DMS114 treated with DMSO at 0.1 percent for 48 hours (cell line): ENCODE results near the gene CKMT2.

Experiments
- DNase-seq: peaks from one replicate; lab custom pipeline; 2025; ENCODE audit not compliant: unreplicated experiment; lab: John Stamatoyannopoulos, UW

The CKMT2 gene

GRCh38 chr5:81302596-81302995 lies 69.5 kb downstream of the CKMT2 start:
- no peak for DNase-seq

GRCh38 chr5:81303563-81303962 lies 70.4 kb downstream of the CKMT2 start:
- DNase-seq = no peak

GRCh38 chr5:81305785-81306184 lies 72.7 kb downstream of the CKMT2 start:
- DNase-seq = no peak

GRCh38 chr5:81308836-81309235 lies 75.7 kb downstream of the CKMT2 start:
- DNase-seq = no peak

GRCh38 chr5:81310402-81311063 lies 77.4 kb downstream of the CKMT2 start:
- DNase-seq = no peak

GRCh38 chr5:81313278-81313677 lies 80.2 kb downstream of the CKMT2 start:
- no peak for DNase-seq

- no peak for DNase-seq
Observed at GRCh38 chr5:81313686-81314085, 80.6 kb downstream of the CKMT2 start.

GRCh38 chr5:81314581-81314980 lies 81.5 kb downstream of the CKMT2 start:
- DNase-seq = no peak

GRCh38 chr5:81315336-81315735 lies 82.2 kb downstream of the CKMT2 start:
- DNase-seq = no peak

GRCh38 chr5:81315830-81316229 lies 82.7 kb downstream of the CKMT2 start:
- DNase-seq = no peak
